Retinal pigment epithelial cell (primary cell): ENCODE measurements around the gene POP5.

Experiments used
- DNase-seq: peaks from one replicate; pipeline ENCODE4 v3.0.0-alpha.2; 2010; ENCODE audit warnings: low read depth
- H3K4me3 ChIP-seq: 2 replicates; pipeline ENCODE4 v1.5.1; 2011; ENCODE audit warnings: mild to moderate bottlenecking, low read length, control low read depth, moderate library complexity
- TF ChIP-seq, protein P1 (sequence below): conservative IDR thresholded peaks from 2 replicates; pipeline ENCODE4 v1.5.1; 2011; ENCODE audit warnings: low read depth, low read length, control low read depth, inconsistent platforms

POP5 gene

DNA sequence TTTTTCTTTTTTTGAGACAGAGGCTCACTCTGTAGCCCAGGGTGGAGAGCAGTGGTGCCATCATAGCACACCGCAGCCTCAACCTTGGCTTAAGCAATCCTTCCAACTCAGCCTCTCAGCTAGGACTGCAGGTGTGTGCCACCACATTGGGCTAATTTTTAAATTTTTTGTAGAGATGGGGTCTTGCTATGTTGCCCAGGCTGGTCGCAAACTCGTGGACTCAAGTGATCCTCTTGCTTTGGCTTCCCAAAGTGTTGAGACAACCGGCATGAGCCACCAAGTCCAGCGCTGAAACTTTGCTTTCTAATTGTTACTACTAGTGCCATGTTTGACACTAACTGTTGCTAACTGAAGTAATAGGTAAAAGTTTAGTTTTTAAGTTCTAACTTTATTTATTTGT, 39.0 kb downstream of the POP5 start:
- DNase-seq: no peak
- TF ChIP-seq, protein P1, sequence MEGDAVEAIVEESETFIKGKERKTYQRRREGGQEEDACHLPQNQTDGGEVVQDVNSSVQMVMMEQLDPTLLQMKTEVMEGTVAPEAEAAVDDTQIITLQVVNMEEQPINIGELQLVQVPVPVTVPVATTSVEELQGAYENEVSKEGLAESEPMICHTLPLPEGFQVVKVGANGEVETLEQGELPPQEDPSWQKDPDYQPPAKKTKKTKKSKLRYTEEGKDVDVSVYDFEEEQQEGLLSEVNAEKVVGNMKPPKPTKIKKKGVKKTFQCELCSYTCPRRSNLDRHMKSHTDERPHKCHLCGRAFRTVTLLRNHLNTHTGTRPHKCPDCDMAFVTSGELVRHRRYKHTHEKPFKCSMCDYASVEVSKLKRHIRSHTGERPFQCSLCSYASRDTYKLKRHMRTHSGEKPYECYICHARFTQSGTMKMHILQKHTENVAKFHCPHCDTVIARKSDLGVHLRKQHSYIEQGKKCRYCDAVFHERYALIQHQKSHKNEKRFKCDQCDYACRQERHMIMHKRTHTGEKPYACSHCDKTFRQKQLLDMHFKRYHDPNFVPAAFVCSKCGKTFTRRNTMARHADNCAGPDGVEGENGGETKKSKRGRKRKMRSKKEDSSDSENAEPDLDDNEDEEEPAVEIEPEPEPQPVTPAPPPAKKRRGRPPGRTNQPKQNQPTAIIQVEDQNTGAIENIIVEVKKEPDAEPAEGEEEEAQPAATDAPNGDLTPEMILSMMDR: no peak

DNA sequence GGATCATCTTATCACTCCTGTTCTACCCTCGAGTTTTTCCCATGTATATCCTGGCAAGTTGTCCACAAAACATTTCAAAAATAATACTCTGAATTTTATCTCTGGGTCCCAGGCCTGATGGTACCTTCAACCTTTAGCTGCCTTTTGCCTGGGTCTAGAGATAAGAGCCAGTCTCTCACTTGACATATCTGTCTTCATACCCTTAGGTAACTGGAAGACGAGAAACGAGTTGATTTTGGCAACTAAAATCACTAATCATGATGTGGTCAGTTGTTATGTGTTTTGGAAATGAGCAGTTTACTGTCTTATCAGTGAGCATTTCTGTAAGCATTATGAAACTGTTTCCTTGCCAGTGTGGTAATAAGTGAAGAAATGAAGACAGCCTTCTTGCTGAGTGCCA, 40.8 kb downstream of the POP5 start:
- TF ChIP-seq, protein P1: no peak
- H3K4me3 ChIP-seq: no peak overlapping the region
- DNase-seq: no peak

More for the DNA sequence above, 39.0 kb downstream of the POP5 start:
- no peak overlapping the region for H3K4me3 ChIP-seq

DNA sequence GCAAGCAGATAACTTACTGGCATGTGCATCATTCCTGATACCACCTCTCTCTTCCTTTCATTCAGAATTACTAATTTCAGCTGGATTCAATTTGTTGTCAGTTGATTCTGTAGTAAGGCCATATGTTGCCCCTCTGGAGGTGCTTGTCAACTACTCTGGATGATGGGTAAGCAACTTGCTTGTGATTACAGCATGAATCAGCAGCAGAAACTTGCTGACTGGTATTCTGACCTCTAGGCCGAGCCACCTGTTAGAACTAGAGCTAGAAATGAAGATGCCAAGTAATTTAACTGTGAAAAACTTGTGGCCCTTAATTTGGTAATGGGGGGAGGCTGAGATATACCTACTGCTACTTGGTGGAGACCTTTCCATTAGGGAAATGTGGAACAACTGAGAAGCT, 41.9 kb downstream of the POP5 start:
- DNase-seq: no peak
- peak overlapping the region; percentile 5 for H3K4me3 ChIP-seq
- TF ChIP-seq, protein P1: no peak

DNA sequence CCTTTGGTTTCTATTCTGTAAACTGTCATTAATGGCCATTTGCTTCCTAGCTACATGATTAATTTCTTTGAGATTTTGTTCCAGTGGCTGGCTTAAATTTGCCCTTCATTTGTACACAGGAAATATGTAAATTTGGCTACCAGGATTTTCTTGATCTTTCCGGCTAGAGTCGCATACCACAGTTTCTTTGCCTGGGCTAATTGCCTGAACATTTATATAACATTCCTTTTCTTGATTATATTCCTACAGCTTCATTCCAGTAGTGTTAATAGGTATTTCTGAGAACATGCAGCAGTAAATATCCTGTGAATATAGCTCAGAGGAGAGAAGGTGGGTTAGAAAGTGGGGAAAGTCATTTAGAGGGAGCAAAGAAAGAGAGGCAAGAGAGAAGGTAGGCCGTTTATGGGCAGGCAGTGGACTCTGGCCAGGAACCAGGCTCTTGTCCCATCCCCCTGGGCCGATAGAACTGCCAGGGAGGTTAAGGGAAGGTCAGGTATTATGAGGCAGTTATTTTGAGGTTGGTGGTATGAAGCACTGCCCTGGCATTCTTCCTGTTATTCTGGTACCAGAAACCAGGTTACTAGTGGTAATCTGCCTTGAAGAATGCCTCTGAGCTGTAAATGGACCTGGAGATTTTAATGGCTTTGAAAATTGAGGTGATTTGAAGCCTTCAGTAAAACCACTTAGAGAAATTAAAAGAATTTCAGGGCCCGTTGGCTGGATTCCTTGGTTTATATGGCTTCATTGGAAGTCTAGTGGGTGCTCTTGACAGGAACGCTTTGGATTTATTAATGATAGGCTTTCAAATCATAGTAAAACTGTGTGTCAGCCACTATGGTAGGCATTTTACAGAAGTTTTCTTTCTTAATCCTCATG, 42.7 kb downstream of the POP5 start:
- DNase-seq: peak; percentile 83
- TF ChIP-seq, protein P1: no peak
- peak overlapping the region; percentile 43 for H3K4me3 ChIP-seq

DNA sequence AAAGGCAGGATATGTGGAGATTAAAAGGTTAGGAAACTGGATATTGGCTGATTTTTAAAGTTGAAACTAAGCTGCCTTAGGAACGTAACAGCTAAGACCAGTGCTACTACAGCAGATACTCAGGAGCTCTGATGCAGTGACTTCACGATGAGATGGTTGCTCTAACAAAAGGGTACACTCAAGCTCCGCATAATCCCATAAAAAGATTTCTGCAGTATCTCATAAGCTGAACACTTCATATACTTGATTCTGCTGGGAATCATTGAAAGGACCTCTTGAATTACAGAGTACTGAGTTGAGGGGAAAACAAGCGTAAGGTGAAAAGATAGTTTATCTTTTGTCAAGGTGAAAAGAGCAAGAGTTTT, 43.4 kb downstream of the POP5 start:
- TF ChIP-seq, protein P1: no peak
- peak overlapping the region; percentile 43 for H3K4me3 ChIP-seq
- no peak for DNase-seq

DNA sequence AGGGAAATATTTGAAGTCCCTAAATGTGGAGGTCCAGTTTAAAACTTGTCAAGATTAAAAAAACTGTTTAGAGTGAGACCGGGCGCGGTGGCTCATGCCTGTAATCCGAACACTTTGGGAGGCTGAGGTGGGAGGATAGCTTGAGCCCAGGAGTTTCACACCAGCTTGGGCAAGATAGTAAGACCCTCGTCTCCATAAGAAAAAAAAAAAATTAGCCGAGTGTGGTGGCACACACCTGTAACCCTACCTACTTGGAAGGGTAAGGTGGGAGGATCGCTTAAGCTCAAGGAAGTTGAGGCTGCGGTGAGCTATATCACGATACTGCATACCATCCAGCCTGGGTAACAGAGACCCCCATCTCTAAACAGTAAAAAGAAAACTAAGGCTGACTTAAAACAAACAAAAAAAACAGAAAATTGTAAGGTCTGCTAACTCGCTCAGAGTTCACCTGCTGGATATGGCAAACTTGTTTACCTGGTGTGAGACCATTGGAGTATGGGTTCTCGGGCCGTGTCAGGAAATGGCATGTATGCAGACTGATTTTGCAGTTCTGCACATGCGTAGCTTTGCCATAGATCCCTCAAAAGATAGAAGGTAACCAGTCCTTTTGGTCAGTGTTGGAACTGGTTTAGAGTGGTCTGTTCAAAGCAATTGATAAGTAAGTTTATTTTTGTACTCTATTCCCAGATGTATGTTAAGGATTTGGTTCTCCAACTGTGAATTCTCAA, 45.0 kb downstream of the POP5 start:
- DNase-seq: no peak
- peak overlapping the region; percentile 96 for H3K4me3 ChIP-seq
- TF ChIP-seq, protein P1: no peak
